Activated CD4-positive, alpha-beta T cell treated with anti-CD3 and anti-CD28 coated beads for 24 hours (primary cell): ENCODE results near the gene ZNF641.

Experiments used
- DNase-seq, 2 donors: peaks; one replicate each; pipeline ENCODE4 v3.0.0-alpha.2; 2020; ENCODE audit warnings: low read depth in 2 of 2

The ZNF641 gene

GRCh38 chr12:48350249-48351021 is at the start of gene ZNF641:
ZNF641 (minus strand) TSS chr12:48350919; CDS start chr12:48348090, 2,829 bp downstream.
- peak; percentile 53 to 60 for DNase-seq

- DNase-seq, result no peak
Measured at GRCh38 chr12:48390026-48390425, 39.3 kb upstream of the ZNF641 start.

GRCh38 chr12:48389409-48389808 is 38.7 kb upstream of the ZNF641 start:
- no peak for DNase-seq

GRCh38 chr12:48388938-48389337 is 38.2 kb upstream of the ZNF641 start:
- DNase-seq, result no peak

- no peak for DNase-seq
Measured at GRCh38 chr12:48388460-48388859, 37.7 kb upstream of the ZNF641 start.

- no peak for DNase-seq
Measured at GRCh38 chr12:48380596-48380995, 29.9 kb upstream of the ZNF641 start.

GRCh38 chr12:48379794-48380193 is 29.1 kb upstream of the ZNF641 start:
- no peak for DNase-seq

- no peak for DNase-seq
Measured at GRCh38 chr12:48377646-48378045, 26.9 kb upstream of the ZNF641 start.

GRCh38 chr12:48374164-48374563 is 23.4 kb upstream of the ZNF641 start:
- DNase-seq, result no peak

- DNase-seq, result no peak
Measured at GRCh38 chr12:48366131-48366530, 15.4 kb upstream of the ZNF641 start.

GRCh38 chr12:48361664-48362339 is 11.1 kb upstream of the ZNF641 start:
- DNase-seq, result no peak

- DNase-seq, result no peak
Measured at GRCh38 chr12:48358937-48359513, 8.3 kb upstream of the ZNF641 start.

GRCh38 chr12:48356041-48356768 is 5.5 kb upstream of the ZNF641 start:
- no peak for DNase-seq

GRCh38 chr12:48352157-48352760 is 1.5 kb upstream of the ZNF641 start:
- no peak for DNase-seq

GRCh38 chr12:48351022-48351708 is 446 bp upstream of the ZNF641 start:
- DNase-seq, result no peak

GRCh38 chr12:48349471-48349870 is 1.2 kb downstream of the ZNF641 start:
- DNase-seq, result no peak

GRCh38 chr12:48342980-48343379 is 7.7 kb downstream of the ZNF641 start:
- DNase-seq, result no peak

GRCh38 chr12:48340943-48341342 is 9.8 kb downstream of the ZNF641 start:
- DNase-seq, result no peak

GRCh38 chr12:48339442-48340117 is 11.1 kb downstream of the ZNF641 start:
- DNase-seq, result no peak

- DNase-seq, result no peak
Measured at GRCh38 chr12:48336564-48336963, 14.2 kb downstream of the ZNF641 start.

- no peak for DNase-seq
Measured at GRCh38 chr12:48336061-48336460, 14.7 kb downstream of the ZNF641 start.
